Activated CD8-positive, alpha-beta memory T cell treated with anti-CD3 and anti-CD28 coated beads for 24 hours (primary cell): ENCODE results near the gene PDIA2.
"Not testable (repeated sequence)": the region's sequence is repeated elsewhere in the genome, so short reads cannot be mapped to it uniquely, and the experiment has no call there.

Experiments
- DNase-seq: peaks from one replicate; pipeline ENCODE4 v3.0.0-alpha.2; 2020

The PDIA2 gene

DNA sequence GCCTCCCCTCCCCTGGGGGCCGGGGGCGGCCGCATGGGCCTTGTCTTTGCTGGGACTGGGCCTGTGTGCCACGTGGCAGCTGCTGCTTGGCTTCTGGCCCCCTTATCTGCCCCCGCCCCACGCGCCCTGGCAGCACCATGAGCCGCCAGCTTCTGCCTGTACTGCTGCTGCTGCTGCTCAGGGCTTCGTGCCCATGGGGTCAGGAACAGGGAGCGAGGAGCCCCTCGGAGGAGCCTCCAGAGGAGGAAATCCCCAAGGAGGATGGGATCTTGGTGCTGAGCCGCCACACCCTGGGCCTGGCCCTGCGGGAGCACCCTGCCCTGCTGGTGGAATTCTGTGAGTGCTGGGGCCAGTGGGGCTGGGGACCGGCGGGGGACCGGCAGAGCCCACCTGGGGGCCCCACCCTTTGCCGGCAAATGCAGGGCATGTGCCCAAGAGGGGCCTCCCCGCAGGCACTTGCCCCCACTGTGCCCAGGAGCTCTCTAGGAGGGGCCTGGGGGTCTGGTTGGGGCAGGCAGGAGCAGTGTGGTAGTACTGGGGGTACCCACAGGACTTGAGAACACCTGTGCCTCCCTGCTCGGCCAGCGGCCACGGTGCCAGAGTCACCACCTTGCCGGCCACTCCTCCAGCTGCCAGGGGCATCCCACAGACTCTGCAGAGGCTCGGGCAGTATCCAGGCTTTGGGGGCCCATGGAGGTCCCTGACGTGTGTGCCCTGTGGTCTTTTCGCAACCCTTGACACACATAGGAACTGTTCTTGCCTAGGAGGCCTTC lies at the start of gene PDIA2:
PDIA2 (plus strand) TSS at position 132 of the 773 bp plus-strand sequence; CDS start at position 138, 6 bp downstream.
- no peak for DNase-seq

DNA sequence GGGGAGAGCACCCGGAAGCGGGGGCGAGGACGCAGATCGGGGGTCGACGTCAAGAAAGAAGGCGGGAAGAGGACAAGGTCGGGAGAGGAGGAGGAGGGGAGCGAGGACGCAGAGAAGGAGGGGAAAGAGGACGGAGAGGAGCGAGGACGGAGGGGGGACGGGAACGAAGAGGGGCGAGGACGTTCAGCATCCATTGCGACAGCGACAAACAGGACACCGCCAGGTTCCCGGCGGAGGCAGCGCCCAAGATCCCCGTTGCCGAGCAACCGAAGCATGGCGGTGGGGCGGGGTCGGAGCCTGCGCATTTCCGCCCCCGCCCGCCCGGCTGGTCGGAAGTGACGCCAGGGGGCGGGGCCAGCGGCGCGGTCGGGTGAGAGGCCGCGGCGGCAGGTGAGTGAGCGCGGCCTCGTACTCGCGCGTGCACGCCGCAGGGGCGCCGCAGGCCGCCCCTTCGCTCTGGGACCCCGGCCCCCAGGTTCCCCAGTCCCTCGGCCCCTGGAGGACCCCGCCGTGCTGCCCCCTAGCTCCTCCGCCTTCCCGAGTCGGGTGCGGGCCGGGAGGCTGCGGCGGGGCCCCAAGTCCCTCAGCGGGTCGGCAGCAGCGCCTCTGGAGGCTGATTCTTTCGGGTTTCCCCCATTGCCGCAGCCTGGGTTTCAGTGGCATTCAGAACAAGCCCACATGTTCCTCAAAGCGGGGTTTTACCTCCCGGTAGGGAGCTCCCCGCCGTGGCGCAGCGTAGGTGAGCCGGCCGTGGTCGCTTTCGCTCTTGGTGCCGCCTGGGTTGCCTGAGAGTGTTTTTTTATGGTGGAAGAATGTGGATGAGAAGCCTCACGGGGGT lies 48.3 kb upstream of the PDIA2 start, which contains the start of gene FAM234A:
FAM234A (plus strand) TSS at position 354 of the 838 bp plus-strand sequence. CDS start 19,593 bp downstream, outside the sequence.
- DNase-seq, result peak; percentile 97

DNA sequence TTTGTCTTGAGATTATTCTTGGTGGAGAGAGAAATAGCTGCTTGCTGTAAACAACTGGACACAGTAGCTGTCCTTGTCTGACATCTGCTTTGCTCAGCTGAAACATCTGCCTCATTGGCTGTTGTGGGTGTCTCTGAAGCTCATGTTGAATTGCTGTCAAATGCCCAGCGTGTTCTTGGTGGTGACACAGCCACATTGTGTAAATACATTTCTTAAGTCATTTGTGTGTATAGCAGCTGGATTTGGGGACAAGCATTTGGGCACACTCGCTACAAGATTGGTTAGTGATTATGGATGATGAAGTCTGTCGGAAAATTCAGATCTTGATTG lies 43.1 kb upstream of the PDIA2 start:
- no peak for DNase-seq

DNA sequence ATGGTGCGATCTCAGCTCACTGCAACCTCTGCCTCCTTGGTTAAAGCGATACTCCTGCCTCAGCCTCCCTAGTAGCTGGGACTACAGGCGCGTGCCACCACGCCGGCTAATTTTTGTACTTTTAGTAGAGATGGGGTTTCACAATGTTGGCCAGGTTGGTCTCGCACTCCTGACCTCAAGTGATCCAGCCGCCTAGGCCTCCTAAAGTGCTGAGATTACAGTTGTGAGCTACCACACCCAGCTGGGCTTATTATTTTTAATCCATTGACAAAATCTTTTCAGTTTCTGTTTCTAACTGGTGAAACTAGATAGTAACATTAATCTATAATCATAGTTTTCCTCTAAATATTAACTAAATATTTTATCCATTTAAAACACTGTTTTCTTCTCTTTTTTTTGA lies 42.4 kb upstream of the PDIA2 start:
- no peak for DNase-seq

- DNase-seq, result no peak
These were observed 40.7 kb upstream of the PDIA2 start for GRCh38 chr16:242281-242680.

DNA sequence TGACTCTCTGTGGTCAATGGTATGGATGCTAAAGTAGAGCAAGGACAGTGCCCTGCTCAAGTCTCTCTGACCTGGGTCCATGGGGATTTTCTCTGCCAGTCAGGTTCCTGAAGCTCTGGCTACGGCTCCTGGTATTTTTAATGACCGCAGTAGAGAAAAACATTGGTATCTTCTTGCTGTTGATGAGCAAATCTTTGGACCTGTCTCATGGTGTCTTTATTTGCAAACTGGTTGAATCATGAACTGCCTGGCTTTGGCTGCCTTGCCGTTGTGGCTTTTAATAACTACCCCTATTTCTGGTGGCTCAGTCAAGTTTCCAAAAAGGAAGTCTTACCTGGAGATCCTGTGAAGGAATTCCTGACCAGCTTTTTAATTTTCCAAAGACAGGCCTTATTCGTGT lies 39.6 kb upstream of the PDIA2 start:
- no peak for DNase-seq

- DNase-seq, result no peak
These were observed 37.9 kb upstream of the PDIA2 start for GRCh38 chr16:245105-245504.

GRCh38 chr16:247027-247426 lies 35.9 kb upstream of the PDIA2 start:
- DNase-seq, result no peak

DNA sequence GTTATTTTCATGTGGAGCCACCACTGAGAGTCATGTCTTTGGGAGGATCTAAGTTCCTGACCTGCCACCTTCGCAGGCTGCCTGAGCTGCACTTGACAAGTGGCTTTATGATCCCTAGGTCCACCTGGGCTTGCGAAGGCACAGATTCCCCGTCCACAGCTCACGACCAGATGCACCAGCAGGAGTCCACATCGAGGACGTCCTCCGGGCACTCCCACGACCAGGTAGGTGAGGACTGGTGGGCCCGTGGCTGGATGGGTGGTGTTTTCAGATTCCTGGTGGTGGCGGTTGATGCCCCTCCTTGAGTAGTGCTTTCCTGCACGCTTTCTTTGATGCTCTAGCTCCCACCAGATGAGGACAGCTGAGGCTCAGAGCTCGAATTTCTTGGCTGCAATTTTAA lies 33.5 kb upstream of the PDIA2 start:
- DNase-seq, result no peak

- DNase-seq, result no peak
These were observed 30.3 kb upstream of the PDIA2 start for GRCh38 chr16:252366-253337.

- DNase-seq, result no peak
These were observed 29.1 kb upstream of the PDIA2 start for GRCh38 chr16:253833-254232.

GRCh38 chr16:254461-254860 lies 28.5 kb upstream of the PDIA2 start:
- no peak for DNase-seq

DNA sequence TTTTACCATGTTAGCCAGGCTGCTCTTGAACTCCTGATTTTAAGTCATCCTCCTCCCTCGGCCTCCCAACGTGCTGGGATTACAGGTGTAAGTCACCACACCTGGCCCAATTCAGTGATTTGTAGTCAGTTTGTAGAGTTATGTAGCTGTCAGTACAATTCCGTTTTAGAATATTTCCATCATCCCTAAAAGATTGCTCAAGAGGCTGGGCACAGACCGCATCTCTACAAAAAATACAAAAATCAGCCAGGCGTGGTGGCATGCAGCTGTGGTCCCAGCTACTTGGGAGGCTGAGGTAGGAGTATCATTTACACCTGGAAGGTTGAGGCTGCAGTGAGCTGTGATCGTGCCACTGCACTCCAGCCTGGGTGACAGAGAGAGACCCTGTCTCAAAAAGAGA lies 27.8 kb upstream of the PDIA2 start:
- no peak for DNase-seq

GRCh38 chr16:258091-258490 lies 24.9 kb upstream of the PDIA2 start:
- DNase-seq, result not testable (repeated sequence)

- DNase-seq, result no peak
These were observed 23.7 kb upstream of the PDIA2 start for GRCh38 chr16:259226-259625.

GRCh38 chr16:259814-260253 lies 23.1 kb upstream of the PDIA2 start:
- DNase-seq, result no peak

- DNase-seq, result no peak
These were observed 22.6 kb upstream of the PDIA2 start for GRCh38 chr16:260326-260725.

GRCh38 chr16:261031-261691 lies 21.8 kb upstream of the PDIA2 start:
- no peak for DNase-seq

DNA sequence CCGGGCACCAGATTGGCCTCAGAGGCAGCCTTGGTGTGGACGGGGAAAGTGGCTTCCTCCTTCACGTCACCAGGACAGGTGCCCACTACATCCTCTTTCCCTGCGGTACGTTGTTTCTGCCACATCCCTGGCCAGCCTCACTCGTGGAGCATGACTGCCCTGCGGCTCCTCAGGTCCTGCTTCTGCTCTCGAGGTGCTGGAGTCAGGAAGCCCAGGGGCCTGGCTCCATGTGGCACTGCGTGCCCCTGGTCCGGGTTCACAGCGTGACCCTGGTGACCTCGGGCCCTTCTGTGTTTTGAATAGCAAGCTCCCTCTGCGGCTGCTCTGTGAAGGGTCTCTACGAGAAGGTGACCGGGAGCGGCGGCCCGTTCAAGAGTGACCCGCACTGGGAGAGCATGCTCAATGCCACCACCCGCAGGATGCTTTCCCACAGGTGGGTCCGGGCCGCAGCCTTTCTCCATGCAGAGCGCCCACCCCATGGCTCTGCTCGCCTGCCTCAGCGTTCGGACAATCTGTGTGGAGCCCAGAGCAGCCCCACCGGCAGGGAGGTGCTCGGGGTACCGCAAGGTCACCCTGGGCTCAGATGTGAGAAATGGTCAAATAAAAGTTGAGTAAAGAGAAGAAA lies 20.7 kb upstream of the PDIA2 start:
- DNase-seq, result no peak

DNA sequence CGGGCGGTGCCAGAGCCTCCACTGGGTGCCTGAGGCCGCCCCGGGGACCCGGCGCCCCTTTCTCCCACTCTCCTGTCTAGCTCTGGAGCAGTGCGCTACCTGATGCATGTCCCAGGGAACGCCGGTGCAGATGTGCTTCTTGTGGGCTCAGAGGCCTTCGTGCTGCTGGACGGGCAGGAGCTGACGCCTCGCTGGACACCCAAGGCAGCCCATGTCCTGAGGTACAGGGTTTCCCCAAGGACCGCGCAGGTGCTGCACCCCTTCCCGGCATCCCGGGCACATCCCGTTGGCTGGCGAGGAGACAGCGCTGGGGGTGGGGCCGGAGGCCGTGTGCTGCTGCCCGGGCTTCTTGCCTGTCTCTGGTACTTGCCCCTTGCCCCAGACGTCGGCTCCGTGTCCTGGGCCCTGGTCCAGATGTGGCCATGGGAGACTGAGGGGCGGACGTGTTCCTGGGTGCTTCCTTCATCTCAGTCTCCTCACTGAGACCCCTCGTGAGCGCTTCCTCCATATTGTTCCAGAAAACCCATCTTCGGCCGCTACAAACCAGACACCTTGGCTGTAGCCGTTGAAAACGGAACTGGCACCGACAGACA lies 19.7 kb upstream of the PDIA2 start:
- DNase-seq, result no peak

DNA sequence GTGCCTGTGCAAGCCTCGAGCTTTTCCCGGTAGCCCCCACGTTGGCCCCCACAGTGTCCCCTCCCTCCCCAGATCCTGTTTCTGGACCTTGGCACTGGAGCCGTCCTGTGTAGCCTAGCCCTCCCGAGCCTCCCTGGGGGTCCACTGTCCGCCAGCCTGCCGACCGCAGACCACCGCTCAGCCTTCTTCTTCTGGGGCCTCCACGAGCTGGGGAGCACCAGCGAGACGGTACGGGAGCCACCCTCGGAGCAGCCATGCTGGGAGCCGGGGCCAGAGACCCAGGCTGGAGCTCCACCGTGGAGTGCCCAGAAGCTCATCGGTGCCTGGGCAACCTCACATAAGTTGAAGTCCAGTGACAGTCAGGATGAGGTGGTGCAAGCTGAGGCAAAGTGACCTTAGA lies 19.0 kb upstream of the PDIA2 start:
- DNase-seq, result no peak
